ENCODE data around the gene SMIM22.

Gene SMIM22

GRCh38 chr16:4820652-4821051, 25.5 kb downstream of the SMIM22 start:
- Histone ChIP-seq H3K4me1 (ENCODE audit: control insufficient read depth in 1 of 2, insufficient read depth in 1 of 2, low read depth in 1 of 2, low read length in 1 of 2) (no peaks in the 10 kb centered on the region), H3K4me3 (ENCODE audit: low read depth in 1 of 2, low read length in 1 of 2) (no peak overlapping the region), H3K27ac (no peak overlapping the region), H3K9me3 (no peaks in the 10 kb centered on the region), H3K36me3 (peaks cover 99% of the 10 kb centered on the region), H3K27me3 (no peaks in the 10 kb centered on the region)
- no peak for TF ChIP-seq CTCF (IDR thresholded peaks at IDR 0.05)

- H3K36me3 ChIP-seq, result peaks cover 99% of the 10 kb centered on the region
- no peaks in the 10 kb centered on the region for H3K9me3 ChIP-seq
- H3K27me3 ChIP-seq, result no peaks in the 10 kb centered on the region
- no peak overlapping the region for H3K27ac ChIP-seq
- no peaks in the 10 kb centered on the region for H3K4me1 ChIP-seq (ENCODE audit: control insufficient read depth in 1 of 2, insufficient read depth in 1 of 2, low read depth in 1 of 2, low read length in 1 of 2)
- H3K4me3 ChIP-seq (ENCODE audit: low read depth in 1 of 2, low read length in 1 of 2), result no peak overlapping the region
- no peak for TF ChIP-seq CTCF (IDR thresholded peaks at IDR 0.05)
These were observed 30.0 kb downstream of the SMIM22 start for GRCh38 chr16:4825196-4825595.

GRCh38 chr16:4826526-4826925, 31.4 kb downstream of the SMIM22 start:
- Histone ChIP-seq H3K27ac (no peak overlapping the region), H3K4me1 (ENCODE audit: control insufficient read depth in 1 of 2, insufficient read depth in 1 of 2, low read depth in 1 of 2, low read length in 1 of 2) (no peaks in the 10 kb centered on the region), H3K36me3 (peaks cover 99% of the 10 kb centered on the region), H3K4me3 (ENCODE audit: low read depth in 1 of 2, low read length in 1 of 2) (no peak overlapping the region), H3K27me3 (no peaks in the 10 kb centered on the region), H3K9me3 (no peaks in the 10 kb centered on the region)
- no peak for TF ChIP-seq CTCF (IDR thresholded peaks at IDR 0.05)

GRCh38 chr16:4826980-4827379, 31.8 kb downstream of the SMIM22 start:
- Histone ChIP-seq H3K4me1 (ENCODE audit: control insufficient read depth in 1 of 2, insufficient read depth in 1 of 2, low read depth in 1 of 2, low read length in 1 of 2) (no peaks in the 10 kb centered on the region), H3K27ac (no peak overlapping the region), H3K9me3 (no peaks in the 10 kb centered on the region), H3K27me3 (no peaks in the 10 kb centered on the region), H3K36me3 (peaks cover 99% of the 10 kb centered on the region), H3K4me3 (ENCODE audit: low read depth in 1 of 2, low read length in 1 of 2) (no peak overlapping the region)
- TF ChIP-seq CTCF (IDR thresholded peaks at IDR 0.05), result no peak

GRCh38 chr16:4828567-4829321, 33.6 kb downstream of the SMIM22 start:
- Histone ChIP-seq H3K27ac (no peak overlapping the region), H3K4me1 (ENCODE audit: control insufficient read depth in 1 of 2, insufficient read depth in 1 of 2, low read depth in 1 of 2, low read length in 1 of 2) (no peaks in the 10 kb centered on the region), H3K36me3 (peaks cover 98% of the 10 kb centered on the region), H3K27me3 (no peaks in the 10 kb centered on the region), H3K4me3 (ENCODE audit: low read depth in 1 of 2, low read length in 1 of 2) (no peak overlapping the region), H3K9me3 (no peaks in the 10 kb centered on the region)
- no peak for TF ChIP-seq CTCF (IDR thresholded peaks at IDR 0.05)
